SHP77 (cell line): Measurements from ENCODE around the gene METTL25B.

Source experiments
- DNase-seq, 2 experiments: peaks; one replicate each; lab custom pipeline; 2025; lab: John Stamatoyannopoulos, UW

Gene METTL25B

GRCh38 chr1:156726549-156727226, 1.6 kb upstream of the METTL25B start:
- peak; percentile 86 to 87 for DNase-seq

DNA sequence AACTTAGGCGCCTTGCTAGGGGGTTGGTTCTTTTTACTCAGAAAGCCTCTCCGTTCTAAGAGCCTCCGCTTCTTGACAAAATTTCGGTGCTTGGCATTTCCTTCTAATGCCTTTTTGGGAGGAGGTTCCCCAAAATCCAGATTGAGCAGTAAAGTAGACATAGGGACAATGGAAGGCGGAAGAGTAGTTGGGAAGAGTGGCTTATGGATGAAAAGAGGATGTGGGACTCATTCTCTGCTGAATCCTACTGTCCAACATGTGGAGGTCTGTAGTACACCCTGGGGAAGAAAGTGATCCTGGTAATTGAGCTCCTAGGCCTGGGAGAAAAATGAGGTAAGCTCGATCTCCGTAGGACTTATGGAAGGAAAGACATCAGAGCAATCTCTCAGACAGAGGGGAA, 777 bp upstream of the METTL25B start:
- no peak for DNase-seq

GRCh38 chr1:156728599-156729462, 562 bp downstream of the METTL25B start, which contains the start of gene ISG20L2:
Gene ISG20L2, minus strand, starts transcription at chr1:156728766. Its CDS starts 1,114 bp downstream, at chr1:156727652.
- DNase-seq = peak; percentile 99 to 100

DNA sequence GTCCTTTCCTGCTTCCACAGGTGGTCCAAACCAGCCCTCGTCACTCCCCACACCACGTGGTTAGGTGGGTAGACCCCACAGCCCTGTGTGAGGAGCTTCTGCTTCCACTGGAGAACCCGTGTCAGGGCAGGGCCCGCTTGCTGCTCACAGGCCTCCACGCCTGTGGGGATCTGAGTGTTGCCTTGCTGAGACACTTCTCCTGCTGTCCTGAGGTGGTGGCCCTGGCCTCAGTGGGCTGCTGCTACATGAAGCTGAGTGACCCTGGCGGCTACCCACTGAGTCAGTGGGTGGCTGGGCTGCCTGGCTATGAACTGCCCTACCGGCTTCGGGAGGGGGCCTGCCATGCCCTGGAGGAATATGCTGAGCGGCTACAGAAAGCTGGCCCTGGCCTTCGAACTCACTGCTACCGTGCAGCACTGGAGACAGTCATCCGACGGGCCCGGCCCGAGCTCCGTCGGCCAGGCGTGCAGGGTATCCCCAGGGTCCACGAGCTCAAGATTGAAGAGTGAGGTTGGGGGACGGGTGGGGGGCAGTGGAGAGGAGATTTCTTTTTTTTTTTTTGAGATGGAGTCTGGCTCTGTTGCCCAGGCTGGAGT, 5.8 kb downstream of the METTL25B start:
- no peak for DNase-seq

GRCh38 chr1:156738407-156738806, 10.1 kb downstream of the METTL25B start:
- DNase-seq = no peak

DNA sequence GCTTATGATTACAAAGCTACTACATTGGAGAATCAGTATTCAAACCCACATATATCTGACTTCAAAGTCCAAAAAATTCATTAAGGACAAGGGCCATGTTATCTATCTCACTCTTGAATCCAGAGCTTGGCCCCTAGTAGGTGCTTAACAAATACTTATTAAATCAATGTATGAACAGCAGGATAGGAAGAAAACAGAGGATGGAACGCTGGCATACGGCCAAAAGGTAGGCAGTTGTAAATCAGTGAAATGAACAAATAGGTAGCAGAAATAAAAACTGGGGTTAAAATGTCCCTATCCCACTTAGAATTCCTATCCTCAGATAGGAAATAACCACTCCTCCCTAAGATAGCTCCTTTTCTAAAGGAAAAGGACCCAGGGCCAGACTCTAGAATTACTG, 10.6 kb downstream of the METTL25B start:
- DNase-seq = no peak

- peak in 1 of 2 experiments; percentile 42 for DNase-seq
Measured at GRCh38 chr1:156740237-156740740, 12.0 kb downstream of the METTL25B start.

GRCh38 chr1:156740741-156741480, 12.6 kb downstream of the METTL25B start, which contains the start of gene MRPL24:
Gene MRPL24, minus strand, starts transcription at chr1:156741088. Its CDS starts 2,384 bp downstream, at chr1:156738704.
- peak; percentile 100 for DNase-seq

DNA sequence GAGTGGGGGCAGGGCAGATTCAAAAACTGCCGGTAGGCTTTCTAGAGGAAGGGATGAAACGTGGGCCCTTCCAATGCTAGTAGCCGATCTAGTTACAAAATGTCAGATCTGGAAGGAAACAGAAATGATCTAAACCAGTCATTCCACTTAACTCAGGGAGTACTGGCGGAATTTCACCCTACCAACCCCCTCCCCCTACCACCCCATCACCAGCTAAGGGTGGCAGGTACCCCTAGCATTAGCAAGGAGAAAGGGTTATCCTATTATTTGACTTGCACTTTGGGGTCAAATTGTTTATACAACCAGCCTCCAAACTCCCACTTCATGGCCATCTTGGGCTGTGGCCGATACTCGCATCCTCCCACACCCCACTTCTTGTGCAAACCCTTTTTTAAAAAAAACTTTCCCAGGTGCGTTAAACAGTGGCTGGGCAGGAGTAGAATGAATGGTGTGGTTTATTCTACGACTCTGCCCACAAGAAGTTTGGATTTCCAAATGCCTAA, 13.3 kb downstream of the METTL25B start:
- DNase-seq = no peak

GRCh38 chr1:156742017-156742416, 13.7 kb downstream of the METTL25B start:
- DNase-seq = no peak

DNA sequence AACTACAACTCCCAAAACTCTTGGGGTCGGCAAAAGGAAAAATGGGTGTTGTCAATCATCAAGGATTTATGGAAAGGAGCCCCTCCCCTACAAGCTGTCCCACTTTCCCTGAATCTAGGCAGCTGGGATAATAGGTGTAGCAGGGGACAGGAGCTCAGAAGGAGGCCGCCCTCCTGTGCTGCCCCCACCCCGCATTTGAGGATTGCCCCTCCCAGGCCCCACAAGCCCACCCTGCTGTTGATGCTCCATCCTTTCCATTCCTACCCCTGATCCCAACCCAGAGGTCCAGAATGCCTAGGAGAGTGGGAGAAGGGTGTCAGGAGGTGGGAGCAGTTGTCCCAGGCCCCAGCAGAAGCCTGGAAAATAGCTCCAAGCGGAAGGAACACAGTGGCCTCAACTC, 14.5 kb downstream of the METTL25B start:
- DNase-seq = no peak

DNA sequence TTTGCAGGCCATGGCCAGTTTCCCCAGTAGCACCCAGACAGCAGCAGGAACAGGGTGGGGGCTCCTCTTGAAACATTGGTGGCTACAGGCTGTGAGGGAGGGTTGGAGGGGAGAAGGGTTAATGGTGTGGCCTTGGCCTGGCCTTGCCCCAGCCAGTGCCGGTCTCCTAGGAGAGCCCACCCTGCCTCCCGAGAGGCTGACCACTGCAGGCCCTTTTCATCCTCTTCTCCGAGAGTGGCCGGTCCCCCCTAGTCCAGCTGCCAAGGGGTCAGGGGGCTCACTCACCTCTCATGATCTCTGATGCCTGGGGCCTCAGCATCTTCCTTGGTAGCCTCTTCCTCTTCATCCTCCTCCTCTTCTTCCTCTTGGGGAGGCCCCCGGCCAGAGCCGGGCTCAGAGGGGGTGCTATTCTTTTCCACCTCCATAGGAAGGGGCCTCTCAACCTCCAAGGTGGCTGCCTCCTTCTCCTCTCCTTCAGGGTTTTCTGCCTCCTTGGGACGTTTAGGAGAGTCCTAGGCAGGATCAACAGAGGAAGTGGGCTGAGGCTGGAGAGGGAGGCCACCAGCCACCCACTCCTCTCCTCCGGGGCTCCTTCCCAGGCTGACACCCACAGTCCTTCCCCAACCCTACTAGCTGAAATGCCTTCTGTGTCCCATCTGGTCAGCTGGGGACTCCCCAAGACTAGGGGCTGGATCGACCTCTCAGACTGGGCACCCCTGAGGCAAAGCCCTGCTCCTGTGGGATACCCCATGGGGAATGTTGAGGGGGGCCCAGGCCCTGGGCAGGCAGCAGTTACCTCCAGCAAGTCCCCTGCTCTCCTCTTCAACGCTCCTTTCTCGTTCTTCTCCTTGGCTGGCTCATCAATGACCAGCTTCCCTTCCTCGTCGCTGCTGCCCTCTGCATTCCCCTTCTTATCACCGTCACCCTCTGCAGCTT, 15.4 kb downstream of the METTL25B start:
- DNase-seq = no peak

- no peak for DNase-seq
Measured at GRCh38 chr1:156744344-156744743, 16.1 kb downstream of the METTL25B start.

DNA sequence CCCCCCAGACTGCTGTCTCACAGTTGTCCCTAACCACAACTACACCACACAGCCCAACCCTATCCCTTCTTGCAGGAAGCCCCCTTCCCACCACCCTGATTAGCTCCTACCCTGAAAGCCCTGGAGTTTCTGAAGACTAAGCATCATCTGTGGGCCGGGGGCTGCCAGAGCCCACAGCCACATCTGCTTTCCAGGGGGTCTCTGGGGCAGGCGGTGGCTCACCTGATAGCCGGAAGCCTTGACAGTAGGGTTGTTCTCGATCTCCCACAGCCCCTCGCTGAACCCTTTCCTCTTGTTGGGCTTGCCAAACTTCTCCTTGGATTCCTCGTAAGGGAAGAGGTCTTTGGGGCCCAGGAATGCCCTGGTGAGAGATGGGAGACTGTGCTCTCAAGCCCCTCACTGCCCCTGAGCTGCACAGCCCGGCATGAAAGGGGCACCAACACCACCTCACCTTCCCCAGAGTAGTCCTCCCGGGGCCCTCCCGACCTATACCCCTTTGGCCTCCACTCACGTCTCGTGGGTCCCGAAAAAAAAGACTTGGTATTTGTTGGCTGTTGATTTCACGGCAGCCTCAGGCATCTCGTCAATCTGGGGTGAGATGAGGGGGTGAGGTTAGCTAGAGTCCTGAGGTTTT, 16.6 kb downstream of the METTL25B start:
- DNase-seq = no peak

- DNase-seq = no peak
Measured at GRCh38 chr1:156745881-156746280, 17.6 kb downstream of the METTL25B start.

GRCh38 chr1:156746406-156746727, 18.1 kb downstream of the METTL25B start:
- no peak for DNase-seq

DNA sequence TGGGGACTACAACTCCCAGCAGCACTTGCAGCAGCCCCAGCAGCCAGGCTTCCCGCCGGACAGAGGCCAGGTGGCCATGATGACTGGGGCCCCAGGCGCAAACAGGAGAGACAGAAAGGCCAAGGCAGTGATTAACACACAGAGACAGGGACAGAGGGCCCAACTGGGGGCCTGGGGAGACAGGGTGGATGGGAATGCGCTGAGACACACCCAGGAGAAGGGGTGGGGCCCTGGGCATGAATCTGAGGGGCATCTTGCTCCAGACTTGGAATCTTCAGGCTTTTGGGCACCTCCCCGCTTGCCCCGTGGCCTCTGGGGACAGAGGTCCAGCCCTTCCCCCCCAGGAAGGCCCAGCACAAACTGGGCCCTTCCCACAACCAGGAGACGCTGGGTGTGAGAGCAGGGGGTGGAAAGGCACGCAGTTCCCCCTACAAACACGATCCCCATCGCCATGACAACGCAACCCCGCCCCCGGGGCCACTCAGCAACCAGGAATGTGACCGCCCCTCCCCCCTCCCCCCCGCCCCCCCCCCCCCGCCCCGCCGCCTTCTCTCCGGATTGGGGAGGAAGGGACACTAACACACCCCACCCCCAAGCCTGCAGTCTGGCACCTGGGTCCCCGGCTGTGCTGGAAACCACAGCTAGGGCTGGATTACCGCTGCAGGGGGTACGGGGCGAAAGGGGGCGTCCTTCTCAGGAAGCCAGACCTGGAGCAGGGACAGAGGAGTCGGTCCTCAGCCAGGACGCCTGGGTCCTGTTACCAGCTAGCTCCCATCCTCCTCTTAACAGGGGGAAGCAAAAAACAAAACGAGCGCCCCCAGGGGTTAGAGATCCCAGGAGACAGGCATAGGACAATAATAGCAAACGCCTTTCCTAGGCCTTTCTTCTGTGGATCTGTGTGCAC, 18.7 kb downstream of the METTL25B start:
- DNase-seq = peak; percentile 80 to 93

- DNase-seq = no peak
Measured at GRCh38 chr1:156747742-156748669, 19.7 kb downstream of the METTL25B start.
